Effector memory CD4-positive, alpha-beta T cell (primary cell): ENCODE data around the gene GPC5.
"Not testable (repeated sequence)": the region's sequence is repeated elsewhere in the genome, so short reads cannot be mapped to it uniquely, and the experiment has no call there.

Experiments
- DNase-seq, 3 donors: peaks; one replicate each; pipeline ENCODE4 v3.0.0-alpha.2; 2020
- H3K27ac ChIP-seq: 2 replicates; pipeline ENCODE4 v1.7.0; 2013; ENCODE audit warnings: mild to moderate bottlenecking, low read length, moderate library complexity; ENCODE audit not compliant: insufficient read depth, poor library complexity, severe bottlenecking
- H3K27me3 ChIP-seq: replicated peaks from 2 replicates; pipeline ENCODE4 v1.7.0; 2013; ENCODE audit warnings: mild to moderate bottlenecking, low read length; ENCODE audit not compliant: insufficient read depth, control insufficient read depth, poor library complexity, severe bottlenecking
- H3K36me3 ChIP-seq: 2 replicates; pipeline ENCODE4 v1.7.0; 2013; ENCODE audit warnings: mild to moderate bottlenecking, low read length, moderate library complexity; ENCODE audit not compliant: control insufficient read depth, insufficient read depth
- H3K4me1 ChIP-seq: 2 replicates; pipeline ENCODE4 v1.7.0; 2013; ENCODE audit warnings: low read length, mild to moderate bottlenecking; ENCODE audit not compliant: control insufficient read depth, insufficient read depth, poor library complexity, severe bottlenecking
- H3K4me3 ChIP-seq: 2 replicates; pipeline ENCODE4 v1.7.0; 2013; ENCODE audit warnings: low read length, low read depth, mild to moderate bottlenecking; ENCODE audit not compliant: insufficient read depth, poor library complexity, severe bottlenecking
- H3K9me3 ChIP-seq: 2 replicates; pipeline ENCODE4 v1.7.0; 2013; ENCODE audit warnings: mild to moderate bottlenecking, low read length, moderate library complexity; ENCODE audit not compliant: control insufficient read depth

The GPC5 gene

GRCh38 chr13:91657283-91657682, 258.9 kb downstream of the GPC5 start:
- Histone ChIP-seq H3K36me3 (no peaks in the 10 kb centered on the region), H3K27ac (no peak overlapping the region), H3K9me3 (no peaks in the 10 kb centered on the region), H3K4me3 (no peak overlapping the region), H3K4me1 (no peaks in the 10 kb centered on the region), H3K27me3 (no peaks in the 10 kb centered on the region)
- no peak for DNase-seq

- H3K27ac ChIP-seq: no peak overlapping the region
- no peak overlapping the region for H3K4me3 ChIP-seq
- no peaks in the 10 kb centered on the region for H3K4me1 ChIP-seq
- H3K36me3 ChIP-seq: no peaks in the 10 kb centered on the region
- no peak for DNase-seq
- no peaks in the 10 kb centered on the region for H3K27me3 ChIP-seq
- H3K9me3 ChIP-seq: no peaks in the 10 kb centered on the region
Observed at GRCh38 chr13:91659256-91660075, 261.0 kb downstream of the GPC5 start.

- H3K9me3 ChIP-seq: no peaks in the 10 kb centered on the region
- DNase-seq: no peak
Observed at GRCh38 chr13:91660076-91660415, 261.6 kb downstream of the GPC5 start.

GRCh38 chr13:91661692-91662490, 263.5 kb downstream of the GPC5 start:
- Histone ChIP-seq H3K9me3 (no peaks in the 10 kb centered on the region), H3K4me1 (no peaks in the 10 kb centered on the region), H3K4me3 (no peak overlapping the region), H3K27ac (no peak overlapping the region), H3K27me3 (no peaks in the 10 kb centered on the region), H3K36me3 (no peaks in the 10 kb centered on the region)
- DNase-seq: no peak

More at GRCh38 chr13:91660076-91660415, 261.6 kb downstream of the GPC5 start:
- H3K4me3 ChIP-seq: no peak overlapping the region
- H3K27me3 ChIP-seq: no peaks in the 10 kb centered on the region
- H3K27ac ChIP-seq: no peak overlapping the region
- H3K4me1 ChIP-seq: no peaks in the 10 kb centered on the region
- H3K36me3 ChIP-seq: no peaks in the 10 kb centered on the region

- Histone ChIP-seq H3K4me3 (no peak overlapping the region), H3K9me3 (no peaks in the 10 kb centered on the region), H3K27ac (no peak overlapping the region), H3K36me3 (no peaks in the 10 kb centered on the region), H3K27me3 (no peaks in the 10 kb centered on the region), H3K4me1 (no peaks in the 10 kb centered on the region)
- DNase-seq: no peak
Observed at GRCh38 chr13:91664039-91664438, 265.6 kb downstream of the GPC5 start.

- no peak overlapping the region for H3K4me3 ChIP-seq
- DNase-seq: no peak
- no peaks in the 10 kb centered on the region for H3K4me1 ChIP-seq
- H3K36me3 ChIP-seq: no peaks in the 10 kb centered on the region
- H3K9me3 ChIP-seq: no peaks in the 10 kb centered on the region
- H3K27me3 ChIP-seq: no peaks in the 10 kb centered on the region
- H3K27ac ChIP-seq: no peak overlapping the region
Observed at GRCh38 chr13:91667486-91667885, 269.1 kb downstream of the GPC5 start.

GRCh38 chr13:91668866-91669495, 270.6 kb downstream of the GPC5 start:
- Histone ChIP-seq H3K36me3 (no peaks in the 10 kb centered on the region), H3K27ac (no peak overlapping the region), H3K4me3 (no peak overlapping the region), H3K9me3 (no peaks in the 10 kb centered on the region), H3K27me3 (no peaks in the 10 kb centered on the region), H3K4me1 (no peaks in the 10 kb centered on the region)
- DNase-seq: no peak

GRCh38 chr13:91674347-91674746, 275.9 kb downstream of the GPC5 start:
- not testable (repeated sequence) for H3K9me3 ChIP-seq, H3K27me3 ChIP-seq, H3K36me3 ChIP-seq, H3K4me1 ChIP-seq, H3K27ac ChIP-seq, DNase-seq, H3K4me3 ChIP-seq

- Histone ChIP-seq H3K4me3 (no peak overlapping the region), H3K4me1 (no peaks in the 10 kb centered on the region), H3K36me3 (no peaks in the 10 kb centered on the region), H3K27ac (no peak overlapping the region), H3K9me3 (no peaks in the 10 kb centered on the region), H3K27me3 (no peaks in the 10 kb centered on the region)
- DNase-seq: no peak
Observed at GRCh38 chr13:91684746-91685145, 286.3 kb downstream of the GPC5 start.

GRCh38 chr13:91690944-91691343, 292.5 kb downstream of the GPC5 start:
- no peaks in the 10 kb centered on the region for H3K9me3 ChIP-seq
- no peak for DNase-seq
- no peaks in the 10 kb centered on the region for H3K4me1 ChIP-seq

More at GRCh38 chr13:91690944-91691343, 292.5 kb downstream of the GPC5 start:
- H3K36me3 ChIP-seq: no peaks in the 10 kb centered on the region
- H3K4me3 ChIP-seq: no peak overlapping the region
- H3K27ac ChIP-seq: no peak overlapping the region
- no peaks in the 10 kb centered on the region for H3K27me3 ChIP-seq
